Testis (tissue), 2 donors: ENCODE data around the gene PTPRN2.

Source experiments
- CTCF ChIP-seq, 3 experiments: fragments of 450-650 bp in 2 of 3; fragments of 200-600 bp in 1 of 3; sonication (generic) in 1 of 3; IDR thresholded peaks; one replicate each; pipeline ENCODE4 v1.5.1; 2016 to 2019; ENCODE audit warnings: antibody characterized with exemption in 3 of 3, mild to moderate bottlenecking in 2 of 3, moderate library complexity in 1 of 3
- POLR2A ChIP-seq: fragments of 450-650 bp; IDR thresholded peaks from one replicate; pipeline ENCODE4 v1.6.1; 2017; ENCODE audit warnings: antibody characterized with exemption, mild to moderate bottlenecking, moderate library complexity

GRCh38 chr7:158191671-158192070 is 396.0 kb downstream of the PTPRN2 start:
- TF ChIP-seq CTCF (IDR thresholded peaks at IDR 0.05) (no peak), POLR2A (no peak)
